HFF-Myc (cell line): ENCODE measurements around the gene PHPT1.

Experiments
- DNase-seq: peaks from one replicate; pipeline ENCODE4 v3.0.0-alpha.2; 2011; ENCODE audit warnings: low read depth; ENCODE audit errors: extremely low read depth
- H3K4me3 ChIP-seq: replicated peaks from 2 replicates; pipeline ENCODE4 v1.5.1; 2011; ENCODE audit warnings: low read depth, mild to moderate bottlenecking, control low read depth, low read length
- TF ChIP-seq, protein P1 (sequence below): IDR thresholded peaks from 2 replicates; pipeline ENCODE4 v1.5.1; 2012; ENCODE audit warnings: mild to moderate bottlenecking, low read depth, low read length, control low read depth; ENCODE audit errors: missing control alignments

The PHPT1 gene

DNA sequence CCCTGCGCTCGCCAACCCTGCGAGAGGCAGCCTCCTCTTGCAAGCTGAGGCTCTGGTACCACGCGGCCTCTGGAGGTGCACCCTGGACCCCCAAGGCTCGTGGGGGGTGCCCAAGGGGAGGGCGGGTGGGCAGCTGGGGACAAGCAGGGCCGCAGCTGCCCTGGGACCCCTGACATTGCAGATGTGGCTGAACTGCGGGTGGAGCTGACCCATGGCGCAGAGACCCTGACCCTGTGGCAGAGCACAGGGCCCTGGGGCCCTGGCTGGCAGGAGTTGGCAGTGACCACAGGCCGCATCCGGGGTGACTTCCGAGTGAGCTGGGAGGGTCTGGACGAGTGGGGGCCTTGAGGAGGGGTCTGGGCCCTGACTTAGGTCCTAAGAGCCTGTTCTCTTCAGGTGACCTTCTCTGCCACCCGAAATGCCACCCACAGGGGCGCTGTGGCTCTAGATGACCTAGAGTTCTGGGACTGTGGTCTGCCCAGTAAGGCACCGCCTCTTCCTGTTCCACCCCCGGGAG, 4.4 kb downstream of the PHPT1 start:
- TF ChIP-seq, protein P1, sequence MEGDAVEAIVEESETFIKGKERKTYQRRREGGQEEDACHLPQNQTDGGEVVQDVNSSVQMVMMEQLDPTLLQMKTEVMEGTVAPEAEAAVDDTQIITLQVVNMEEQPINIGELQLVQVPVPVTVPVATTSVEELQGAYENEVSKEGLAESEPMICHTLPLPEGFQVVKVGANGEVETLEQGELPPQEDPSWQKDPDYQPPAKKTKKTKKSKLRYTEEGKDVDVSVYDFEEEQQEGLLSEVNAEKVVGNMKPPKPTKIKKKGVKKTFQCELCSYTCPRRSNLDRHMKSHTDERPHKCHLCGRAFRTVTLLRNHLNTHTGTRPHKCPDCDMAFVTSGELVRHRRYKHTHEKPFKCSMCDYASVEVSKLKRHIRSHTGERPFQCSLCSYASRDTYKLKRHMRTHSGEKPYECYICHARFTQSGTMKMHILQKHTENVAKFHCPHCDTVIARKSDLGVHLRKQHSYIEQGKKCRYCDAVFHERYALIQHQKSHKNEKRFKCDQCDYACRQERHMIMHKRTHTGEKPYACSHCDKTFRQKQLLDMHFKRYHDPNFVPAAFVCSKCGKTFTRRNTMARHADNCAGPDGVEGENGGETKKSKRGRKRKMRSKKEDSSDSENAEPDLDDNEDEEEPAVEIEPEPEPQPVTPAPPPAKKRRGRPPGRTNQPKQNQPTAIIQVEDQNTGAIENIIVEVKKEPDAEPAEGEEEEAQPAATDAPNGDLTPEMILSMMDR, result no peak
- DNase-seq, result no peak

DNA sequence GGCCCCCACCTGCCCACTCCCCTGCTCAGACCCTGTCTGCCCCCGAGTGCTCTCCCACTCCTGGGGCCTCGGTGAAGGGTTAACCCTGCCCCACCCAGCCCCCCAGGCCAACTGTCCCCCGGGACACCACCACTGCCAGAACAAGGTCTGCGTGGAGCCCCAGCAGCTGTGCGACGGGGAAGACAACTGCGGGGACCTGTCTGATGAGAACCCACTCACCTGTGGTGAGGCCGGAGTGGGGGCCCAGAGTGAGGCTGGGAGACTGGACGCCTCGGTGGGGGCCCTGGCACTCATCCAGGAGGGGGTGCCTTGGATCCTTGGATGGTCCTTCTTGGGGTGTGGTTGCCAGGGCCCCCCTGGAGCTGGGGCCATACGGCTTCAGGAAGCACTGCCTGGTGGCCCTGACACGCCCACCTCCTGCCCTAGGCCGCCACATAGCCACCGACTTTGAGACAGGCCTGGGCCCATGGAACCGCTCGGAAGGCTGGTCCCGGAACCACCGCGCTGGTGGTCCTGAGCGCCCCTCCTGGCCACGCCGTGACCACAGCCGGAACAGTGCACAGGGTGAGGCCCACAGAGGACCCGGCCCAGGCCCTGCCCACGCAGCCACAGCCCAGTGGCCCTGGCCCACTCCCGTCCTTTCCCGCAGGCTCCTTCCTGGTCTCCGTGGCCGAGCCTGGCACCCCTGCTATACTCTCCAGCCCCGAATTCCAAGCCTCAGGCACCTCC, 5.1 kb downstream of the PHPT1 start:
- no peak for DNase-seq
- no peak overlapping the region for H3K4me3 ChIP-seq
- TF ChIP-seq, protein P1, result no peak

More for the DNA sequence above, 4.4 kb downstream of the PHPT1 start:
- no peak overlapping the region for H3K4me3 ChIP-seq

DNA sequence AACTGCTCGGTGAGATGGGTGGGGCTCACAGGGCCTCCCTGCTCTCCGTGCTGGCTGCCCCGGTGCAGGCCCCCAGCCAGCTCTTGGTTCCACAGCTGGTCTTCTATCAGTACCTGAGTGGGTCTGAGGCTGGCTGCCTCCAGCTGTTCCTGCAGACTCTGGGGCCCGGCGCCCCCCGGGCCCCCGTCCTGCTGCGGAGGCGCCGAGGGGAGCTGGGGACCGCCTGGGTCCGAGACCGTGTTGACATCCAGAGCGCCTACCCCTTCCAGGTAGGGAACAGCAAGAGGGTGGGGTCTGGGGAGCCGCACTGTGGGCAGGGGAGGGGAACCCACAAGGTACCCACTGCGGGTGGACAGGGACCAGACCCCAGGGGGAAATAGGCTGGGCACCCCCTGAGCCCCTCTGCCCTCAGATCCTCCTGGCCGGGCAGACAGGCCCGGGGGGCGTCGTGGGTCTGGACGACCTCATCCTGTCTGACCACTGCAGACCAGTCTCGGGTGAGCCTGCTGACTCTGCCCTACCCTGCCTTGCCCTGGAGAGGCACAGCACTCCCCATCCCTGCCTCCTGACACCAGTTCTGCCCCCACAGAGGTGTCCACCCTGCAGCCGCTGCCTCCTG, 5.7 kb downstream of the PHPT1 start:
- no peak overlapping the region for H3K4me3 ChIP-seq
- no peak for DNase-seq
- TF ChIP-seq, protein P1, result no peak

DNA sequence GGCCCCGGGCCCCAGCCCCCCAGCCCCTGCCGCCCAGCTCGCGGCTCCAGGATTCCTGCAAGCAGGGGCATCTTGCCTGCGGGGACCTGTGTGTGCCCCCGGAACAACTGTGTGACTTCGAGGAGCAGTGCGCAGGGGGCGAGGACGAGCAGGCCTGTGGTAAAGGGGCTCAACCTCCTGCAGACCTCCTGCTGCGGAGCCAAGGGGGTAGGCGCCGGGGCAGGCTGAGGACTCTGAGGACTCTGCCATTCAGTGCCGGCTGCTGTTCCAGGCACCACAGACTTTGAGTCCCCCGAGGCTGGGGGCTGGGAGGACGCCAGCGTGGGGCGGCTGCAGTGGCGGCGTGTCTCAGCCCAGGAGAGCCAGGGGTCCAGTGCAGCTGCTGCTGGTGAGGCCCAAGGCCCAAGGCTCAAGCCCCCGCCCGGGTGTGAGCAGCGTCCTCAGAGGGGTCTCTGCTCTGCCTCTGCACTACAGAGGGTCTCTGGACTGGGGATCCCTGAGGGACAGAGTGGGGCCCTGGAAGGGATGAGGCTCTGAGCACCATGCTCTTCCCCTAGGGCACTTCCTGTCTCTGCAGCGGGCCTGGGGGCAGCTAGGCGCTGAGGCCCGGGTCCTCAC, 6.4 kb downstream of the PHPT1 start:
- no peak overlapping the region for H3K4me3 ChIP-seq
- DNase-seq, result no peak
- TF ChIP-seq, protein P1, result no peak

DNA sequence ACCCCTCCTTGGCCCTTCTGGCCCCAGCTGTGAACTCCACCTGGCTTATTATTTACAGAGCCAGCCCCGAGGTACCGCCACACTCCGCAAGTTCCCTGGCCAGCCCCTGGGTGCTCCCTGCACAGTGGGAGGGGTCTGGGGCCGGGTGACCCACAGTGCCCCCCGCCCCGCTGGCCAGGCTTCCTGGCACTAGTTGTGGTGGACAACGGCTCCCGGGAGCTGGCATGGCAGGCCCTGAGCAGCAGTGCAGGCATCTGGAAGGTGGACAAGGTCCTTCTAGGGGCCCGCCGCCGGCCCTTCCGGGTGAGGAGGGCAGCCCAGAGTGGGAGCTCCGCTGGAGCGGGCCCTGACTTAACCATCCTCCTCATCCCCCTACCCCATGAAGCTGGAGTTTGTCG, 6.9 kb downstream of the PHPT1 start:
- H3K4me3 ChIP-seq, result no peak overlapping the region
- no peak for DNase-seq
- TF ChIP-seq, protein P1, result no peak

DNA sequence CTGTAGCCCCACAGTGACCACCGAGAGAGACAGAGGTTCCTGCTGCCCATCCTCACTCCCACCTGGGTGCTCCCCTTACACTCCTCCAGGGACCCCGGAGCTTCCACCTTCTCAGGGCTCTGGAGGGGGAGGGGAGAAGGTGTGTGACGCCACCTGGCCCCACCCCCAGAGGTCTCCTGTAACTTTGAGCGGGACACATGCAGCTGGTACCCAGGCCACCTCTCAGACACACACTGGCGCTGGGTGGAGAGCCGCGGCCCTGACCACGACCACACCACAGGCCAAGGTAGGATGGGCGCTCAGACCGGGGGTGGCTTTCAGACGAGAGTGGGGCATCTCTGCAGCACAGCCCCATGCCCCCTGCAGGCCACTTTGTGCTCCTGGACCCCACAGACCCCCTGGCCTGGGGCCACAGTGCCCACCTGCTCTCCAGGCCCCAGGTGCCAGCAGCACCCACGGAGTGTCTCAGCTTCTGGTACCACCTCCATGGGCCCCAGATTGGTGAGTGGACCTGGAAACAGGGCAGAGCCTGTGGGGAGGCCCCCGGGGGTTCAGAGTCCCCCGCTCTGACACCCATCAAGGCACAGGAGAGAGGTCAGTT, 7.4 kb downstream of the PHPT1 start:
- TF ChIP-seq, protein P1, result no peak
- DNase-seq, result no peak

More for the DNA sequence above, 7.4 kb downstream of the PHPT1 start:
- no peak overlapping the region for H3K4me3 ChIP-seq
